Adrenal gland (tissue), 12 donors: ENCODE results near the gene CD46. TPM values are rescaled to one million over a fixed set of nuclear protein-coding genes. Genes with fewer than 3 reads are reported as not detected.

Source experiments
- DNase-seq, 7 donors: peaks; one replicate each; pipeline ENCODE4 v3.0.0-alpha.2; 2019 to 2020
- H3K27ac ChIP-seq, 5 donors: fragments of 200-600 bp; sonication (generic) in 4 of 5; 1 replicate in 3 of 5; 2 replicates in 2 of 5; pipeline versions ENCODE4 v1.5.1 to v1.8.0; 2016 to 2020; ENCODE audit warnings: mild to moderate bottlenecking in 1 of 5
- H3K27me3 ChIP-seq: fragments of 200-600 bp; 2 replicates; pipeline ENCODE4 v1.8.0; 2021
- H3K36me3 ChIP-seq, 2 donors: fragments of 200-600 bp; replicated peaks in 1 of 2; 1 replicate in 1 of 2; 2 replicates in 1 of 2; pipeline versions ENCODE4 v1.5.1 to v1.8.0; 2018 to 2022
- H3K4me1 ChIP-seq, 2 donors: fragments of 200-600 bp; replicated peaks in 1 of 2; 1 replicate in 1 of 2; 2 replicates in 1 of 2; pipeline versions ENCODE4 v1.5.1 to v1.8.0; 2018 to 2021
- H3K4me3 ChIP-seq, 4 donors: fragments of 200-600 bp; sonication (generic) in 3 of 4; one replicate each; pipeline ENCODE4 v1.5.1; 2016 to 2018
- H3K9me3 ChIP-seq, 3 donors: fragments of 200-600 bp; sonication (generic) in 1 of 3; replicated peaks in 1 of 3; 1 replicate in 2 of 3; 2 replicates in 1 of 3; pipeline versions ENCODE4 v1.5.1 to v1.8.0; 2016 to 2021
- POLR2A ChIP-seq, 2 donors: fragments of 450-650 bp; IDR thresholded peaks; one replicate each; pipeline ENCODE4 v1.6.1; 2017; ENCODE audit warnings: antibody characterized with exemption in 2 of 2, mild to moderate bottlenecking in 2 of 2, moderate library complexity in 1 of 2
- WGBS, 4 donors: extraction: QIAGEN DNeasy Blood & Tissue Kit in 2 of 4; methylation state at CpG; one replicate each; pipeline versions ENCODE4 v1.1.5 to v1.1.7; 2013 to 2017; 5-methylcytosine and 5-hydroxymethylcytosine counted together
- intact Hi-C, 2 donors: fragments of 100-400 bp; cut with DNase I; formaldehyde crosslinking; loops; one replicate each; pipeline versions ENCODE4 v1.14.1 to v1.15.0; 2022 to 2023
- polyA plus RNA-seq, 3 donors: library from polyadenylated mRNA; stranded (reverse); fragments of 200-250 nt in 2 of 3; fragments of 350-450 nt in 1 of 3; fragmentation: Illumina TruSeq in 1 of 3; extraction: RNeasy Lipid Tissue Mini Kit (QIAGEN cat#74804) in 1 of 3; gene quantifications; one replicate each; pipeline ENCODE4 v1.2.3, GENCODE V29; 2013 to 2014
- total RNA-seq, 9 donors: library from RNA; depleted of rRNA in 4 of 9; stranded (reverse); fragments of >200 nt in 4 of 9; fragments of 120-200 nt in 1 of 9; fragmentation: NEBNext Ultra II Directional in 1 of 9; extraction: Animal tissue kit (Norgen Biotek cat#: 25700) in 1 of 9; gene quantifications; one replicate each; pipeline versions ENCODE4 v1.1.0 to v1.2.4, GENCODE V29; 2013 to 2023
- TF ChIP-seq, protein P1 (sequence below), 6 experiments: fragments of 450-650 bp in 4 of 6; fragments of 200-600 bp in 2 of 6; sonication (generic) in 1 of 6; IDR thresholded peaks; 1 replicate in 5 of 6; 2 replicates in 1 of 6; pipeline versions ENCODE4 v1.5.1 to v1.8.0; 2016 to 2021; ENCODE audit warnings: antibody characterized with exemption in 6 of 6, mild to moderate bottlenecking in 2 of 6, moderate library complexity in 1 of 6
- donor health status: healthy with polysubstance abuse.
- donor health status: Bipolar disorder and iron deficiency.
- donor health status: DM: yes; HTN: yes; CAD: no.
- donor health status: DM: no; HTN: no; CAD: no.
- donor health status: DM: no; HTN: no; CAD: no.
- donor health status: DM: yes; HTN: yes; CAD: no.

Gene CD46
- total and polyA plus RNA-seq, 12 donors, result 94.9 to 618 (median 386) TPM

DNA sequence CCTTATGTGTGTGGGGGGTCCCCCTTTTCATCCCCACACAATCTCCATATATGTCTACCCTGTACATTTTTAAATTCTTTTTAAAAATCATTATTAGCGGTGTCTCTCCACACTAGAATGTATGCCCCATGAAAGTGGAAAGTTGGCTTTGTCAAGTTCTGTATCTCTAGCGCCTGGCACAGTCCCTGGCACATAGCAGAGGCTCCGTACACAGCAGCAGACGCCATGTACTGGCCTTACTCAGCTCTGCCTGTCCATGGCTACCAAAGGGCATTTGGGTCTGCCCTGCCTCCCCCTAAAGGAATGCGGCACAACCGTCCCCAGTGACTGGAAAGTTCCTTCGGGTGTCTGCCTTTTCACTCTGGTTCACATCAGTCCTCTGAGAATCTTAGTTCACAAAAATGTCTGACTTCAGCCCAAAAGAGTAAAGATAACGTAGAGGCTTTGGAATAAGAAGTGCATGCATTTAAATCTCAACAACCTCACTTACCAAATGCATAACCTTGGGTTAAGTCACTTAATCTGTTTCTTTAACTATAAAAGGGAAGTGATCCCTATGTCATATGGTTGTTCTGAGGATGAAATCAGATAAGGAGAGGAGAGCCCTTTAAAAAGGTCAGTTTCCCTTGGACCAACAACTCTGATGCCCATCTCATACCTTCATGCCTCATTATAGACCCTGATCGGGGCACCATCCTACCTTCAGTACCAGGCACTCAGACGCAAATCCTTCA, 61.1 kb downstream of the CD46 start:
- DNase-seq, result peak in 2 of 7 donors; percentile 48 to 62
- Histone ChIP-seq H3K27ac (peak overlapping the region in 4 of 5 donors; percentile 36 to 98 (median 76)), H3K36me3 (peaks cover 0 to 98% of the 10 kb centered on the region in 2 donors), H3K4me3 (no peak overlapping the region), H3K4me1 (peaks cover 52 to 98% of the 10 kb centered on the region in 2 donors), H3K27me3 (no peaks in the 10 kb centered on the region), H3K9me3 (no peaks in the 10 kb centered on the region)
- TF ChIP-seq, protein P1, sequence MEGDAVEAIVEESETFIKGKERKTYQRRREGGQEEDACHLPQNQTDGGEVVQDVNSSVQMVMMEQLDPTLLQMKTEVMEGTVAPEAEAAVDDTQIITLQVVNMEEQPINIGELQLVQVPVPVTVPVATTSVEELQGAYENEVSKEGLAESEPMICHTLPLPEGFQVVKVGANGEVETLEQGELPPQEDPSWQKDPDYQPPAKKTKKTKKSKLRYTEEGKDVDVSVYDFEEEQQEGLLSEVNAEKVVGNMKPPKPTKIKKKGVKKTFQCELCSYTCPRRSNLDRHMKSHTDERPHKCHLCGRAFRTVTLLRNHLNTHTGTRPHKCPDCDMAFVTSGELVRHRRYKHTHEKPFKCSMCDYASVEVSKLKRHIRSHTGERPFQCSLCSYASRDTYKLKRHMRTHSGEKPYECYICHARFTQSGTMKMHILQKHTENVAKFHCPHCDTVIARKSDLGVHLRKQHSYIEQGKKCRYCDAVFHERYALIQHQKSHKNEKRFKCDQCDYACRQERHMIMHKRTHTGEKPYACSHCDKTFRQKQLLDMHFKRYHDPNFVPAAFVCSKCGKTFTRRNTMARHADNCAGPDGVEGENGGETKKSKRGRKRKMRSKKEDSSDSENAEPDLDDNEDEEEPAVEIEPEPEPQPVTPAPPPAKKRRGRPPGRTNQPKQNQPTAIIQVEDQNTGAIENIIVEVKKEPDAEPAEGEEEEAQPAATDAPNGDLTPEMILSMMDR (IDR thresholded peaks at IDR 0.05), result no peak
- no peak for TF ChIP-seq POLR2A (IDR thresholded peaks at IDR 0.05)
- 66 to 79% (median 71%) methylated on average over 10 of the region's 10 CpGs for whole genome bisulfite sequencing, 4 donors
- intact Hi-C loops, result no loop called here

DNA sequence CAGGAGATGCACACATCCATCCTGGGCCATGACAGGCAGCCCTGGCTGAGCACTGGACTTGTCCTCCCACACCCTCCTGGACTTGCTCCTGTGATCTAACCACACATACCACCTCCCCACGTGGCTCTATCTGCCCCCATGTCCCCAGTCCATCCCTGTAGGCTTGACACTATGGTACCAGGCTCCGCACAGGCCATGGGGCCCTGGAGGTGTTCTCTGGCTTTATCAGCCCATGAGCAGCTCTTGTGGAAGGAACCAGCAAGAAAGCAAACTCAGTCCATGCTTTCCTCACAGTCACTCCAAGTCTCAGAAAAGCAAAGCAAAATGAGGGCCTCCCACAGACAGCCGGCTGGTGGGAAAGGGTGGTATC, 61.6 kb downstream of the CD46 start:
- no peak overlapping the region for H3K4me3 ChIP-seq
- peaks cover 51 to 95% of the 10 kb centered on the region in 2 donors for H3K4me1 ChIP-seq
- WGBS, 4 donors, result 74 to 91% (median 77%) methylated on average over 3 of the region's 3 CpGs
- no peaks in the 10 kb centered on the region for H3K9me3 ChIP-seq
- peak overlapping the region in 3 of 5 donors; percentile 71 to 98 (median 81) for H3K27ac ChIP-seq
- H3K36me3 ChIP-seq, result peaks cover 0 to 94% of the 10 kb centered on the region in 2 donors
- H3K27me3 ChIP-seq, result no peaks in the 10 kb centered on the region
- TF ChIP-seq POLR2A (IDR thresholded peaks at IDR 0.05), result no peak
- TF ChIP-seq, protein P1 (IDR thresholded peaks at IDR 0.05), result no peak
- peak in 2 of 7 donors; percentile 39 to 59 for DNase-seq
- intact Hi-C loops, result no loop called here

DNA sequence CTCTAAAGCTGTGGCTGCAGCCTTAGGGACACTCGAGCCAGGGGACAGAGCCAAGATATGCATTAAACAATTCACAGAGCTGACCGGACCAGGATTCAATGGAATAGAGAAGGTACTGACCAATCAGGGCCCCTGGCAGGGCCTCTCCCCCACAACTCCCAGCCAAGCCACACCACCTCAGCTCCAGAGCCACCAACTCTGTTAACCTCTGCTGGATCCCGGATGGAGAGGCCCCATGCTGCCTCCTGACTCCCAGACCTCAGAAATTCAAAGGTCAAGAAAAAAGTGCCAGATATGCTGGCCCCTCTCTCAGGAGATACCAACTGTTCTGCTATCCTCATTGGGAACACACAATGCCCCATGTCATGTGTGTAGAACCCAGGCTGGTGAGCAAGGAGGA, 62.1 kb downstream of the CD46 start:
- no peaks in the 10 kb centered on the region for H3K9me3 ChIP-seq
- peaks cover 55 to 95% of the 10 kb centered on the region in 2 donors for H3K4me1 ChIP-seq
- TF ChIP-seq POLR2A (IDR thresholded peaks at IDR 0.05), result no peak
- TF ChIP-seq, protein P1 (IDR thresholded peaks at IDR 0.05), result no peak
- peak overlapping the region in 3 of 5 donors; percentile 71 to 98 (median 81) for H3K27ac ChIP-seq
- H3K27me3 ChIP-seq, result no peaks in the 10 kb centered on the region
- intact Hi-C loops, result no loop called here
- peaks cover 0 to 94% of the 10 kb centered on the region in 2 donors for H3K36me3 ChIP-seq
- DNase-seq, result peak in 2 of 7 donors; percentile 30 to 54
- WGBS, 4 donors, result 65 to 79% (median 74%) methylated on average over 3 of the region's 3 CpGs
- no peak overlapping the region for H3K4me3 ChIP-seq

DNA sequence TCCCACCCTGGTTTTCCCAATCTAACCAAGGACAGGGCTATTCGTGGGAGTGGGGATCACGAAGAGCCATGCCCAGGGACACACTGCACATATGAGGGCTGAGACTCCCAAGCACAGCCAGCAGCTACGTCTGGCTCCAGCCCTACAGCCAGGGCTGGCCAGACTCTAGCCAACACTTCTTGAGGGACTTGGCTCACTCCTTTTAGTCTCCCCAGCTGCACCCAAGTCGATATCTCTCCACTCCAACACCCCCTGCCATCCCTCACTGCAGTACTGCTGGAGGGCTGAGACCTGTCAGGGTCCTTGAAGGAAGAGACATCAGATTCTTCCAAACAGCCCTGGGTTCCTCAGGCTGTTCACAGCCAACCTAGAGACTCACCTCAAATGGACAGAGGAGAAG, 62.6 kb downstream of the CD46 start:
- Histone ChIP-seq H3K27me3 (no peaks in the 10 kb centered on the region), H3K4me1 (peaks cover 59 to 95% of the 10 kb centered on the region in 2 donors), H3K27ac (peak overlapping the region in 3 of 5 donors; percentile 71 to 98 (median 81)), H3K36me3 (peaks cover 0 to 94% of the 10 kb centered on the region in 2 donors), H3K9me3 (no peaks in the 10 kb centered on the region), H3K4me3 (no peak overlapping the region)
- no peak for TF ChIP-seq POLR2A (IDR thresholded peaks at IDR 0.05)
- intact Hi-C loops, result no loop called here
- WGBS, 4 donors, result 51 to 76% (median 62%) methylated on average over 2 to 4 of the region's 4 CpGs
- peak in 3 of 7 donors; percentile 17 to 53 (median 23) for DNase-seq
